K562 (cell line): ENCODE measurements around the gene GGPS1. TPM values are rescaled to one million over a fixed set of nuclear protein-coding genes. Genes with fewer than 3 reads are reported as not detected.

Source experiments
- CLOCK ChIP-seq: fragments of 250-450 bp; sonication (Bioruptor Pico); IDR thresholded peaks from 2 replicates; pipeline ENCODE4 v1.4.0; 2020; ENCODE audit warnings: mild to moderate bottlenecking, moderate library complexity, borderline replicate concordance
- DMBX1 ChIP-seq: fragments of 250-450 bp; sonication (Bioruptor Pico); IDR thresholded peaks from 2 replicates; pipeline ENCODE4 v1.8.0; 2022; ENCODE audit warnings: inconsistent platforms, mild to moderate bottlenecking, moderate library complexity, borderline replicate concordance
- DNMT1 ChIP-seq: fragments of 450-650 bp; IDR thresholded peaks from 2 replicates; pipeline ENCODE4 v1.6.1; 2016; ENCODE audit warnings: antibody characterized with exemption, mild to moderate bottlenecking
- EGR1 ChIP-seq: fragments of 450-650 bp; conservative IDR thresholded peaks from 2 replicates; pipeline ENCODE4 v1.6.1; 2017; ENCODE audit warnings: mild to moderate bottlenecking
- ESRRB ChIP-seq: fragments of 250-450 bp; sonication (Bioruptor Pico); IDR thresholded peaks from 2 replicates; pipeline ENCODE4 v1.5.0; 2020; ENCODE audit warnings: mild to moderate bottlenecking, moderate library complexity, borderline replicate concordance
- GABPB2 ChIP-seq: fragments of 250-450 bp; sonication (Bioruptor Pico); conservative IDR thresholded peaks from 2 replicates; pipeline ENCODE4 v1.5.1; 2021; ENCODE audit warnings: mild to moderate bottlenecking
- NR2F6 ChIP-seq: fragments of 450-650 bp; formaldehyde crosslinking; IDR thresholded peaks from 2 replicates; pipeline ENCODE4 v1.4.0; 2020; ENCODE audit warnings: mild to moderate bottlenecking
- POLR2G ChIP-seq: fragments of 200-400 bp; formaldehyde crosslinking; IDR thresholded peaks from 2 replicates; pipeline ENCODE4 v1.6.1; 2017; ENCODE audit warnings: low read depth, mild to moderate bottlenecking, antibody characterized with exemption, low read length, moderate library complexity
- POLR2H ChIP-seq: IDR thresholded peaks from 2 replicates; pipeline ENCODE4 v1.6.1; 2016; ENCODE audit warnings: missing genetic modification characterization, low read depth, mild to moderate bottlenecking, control low read depth, missing compliant biosample characterization, moderate library complexity
- PTBP1 ChIP-seq: fragments of 200-400 bp; formaldehyde crosslinking; IDR thresholded peaks from 2 replicates; pipeline ENCODE4 v1.6.1; 2017; ENCODE audit warnings: low read depth, low read length
- PTTG1 ChIP-seq: fragments of 450-650 bp; IDR thresholded peaks from 2 replicates; pipeline ENCODE4 v1.6.1; 2016; ENCODE audit warnings: low read depth, mild to moderate bottlenecking, missing genetic modification characterization, missing compliant biosample characterization
- ZNF280B ChIP-seq: fragments of 250-450 bp; sonication (Bioruptor Pico); IDR thresholded peaks from 2 replicates; pipeline ENCODE4 v1.5.1; 2021; ENCODE audit warnings: mild to moderate bottlenecking
- polyA plus RNA-seq, 8 experiments: library from polyadenylated mRNA; depleted of rRNA in 4 of 8; stranded (reverse) in 5 of 8; unstranded in 3 of 8; fragments of >200 nt; fragmentation: Nextera tagmentation in 2 of 8; fragmentation: Illumina TruSeq in 1 of 8; extraction: Ambion mirVana in 2 of 8; extraction: Trizol in 1 of 8; gene quantifications; 2 replicates each; pipeline versions ENCODE4 v1.2.1 to v1.2.3, GENCODE V29; 2011 to 2014; ENCODE audit warnings: inconsistent platforms in 1 of 8, missing spikeins in 1 of 8
- total RNA-seq, 7 experiments: library from RNA; depleted of rRNA in 6 of 7; stranded (reverse); fragments of >200 nt in 6 of 7; fragmentation: Illumina TruSeq in 2 of 7; extraction: Trizol in 2 of 7; gene quantifications; 2 replicates each; pipeline versions ENCODE4 v1.2.1 to v1.2.3, GENCODE V29; 2011 to 2021; ENCODE audit warnings: low replicate concordance in 1 of 7
- TF ChIP-seq, protein P1 (sequence below): fragments of 450-650 bp; conservative IDR thresholded peaks from 2 replicates; pipeline ENCODE4 v1.6.1; 2016; ENCODE audit warnings: missing genetic modification characterization, low read depth, mild to moderate bottlenecking, missing compliant biosample characterization, moderate library complexity
- TF ChIP-seq, protein P2 (sequence below): IDR thresholded peaks from 2 replicates; pipeline ENCODE4 v1.6.1; 2011; ENCODE audit not compliant: insufficient read length; ENCODE audit errors: extremely low read depth
- TF ChIP-seq, protein P3 (sequence below): fragments of 200-800 bp; sonication (Bioruptor generic); IDR thresholded peaks from 2 replicates; pipeline ENCODE4 v1.6.1; 2016; ENCODE audit warnings: missing genetic modification characterization, missing compliant biosample characterization

The GGPS1 gene
- total and polyA plus RNA-seq, 9 of the 15 experiments (the other 6 are each of a cell fraction or from before 2014, with no cell fraction given) = 18.8 to 104 (median 56.3) TPM

DNA sequence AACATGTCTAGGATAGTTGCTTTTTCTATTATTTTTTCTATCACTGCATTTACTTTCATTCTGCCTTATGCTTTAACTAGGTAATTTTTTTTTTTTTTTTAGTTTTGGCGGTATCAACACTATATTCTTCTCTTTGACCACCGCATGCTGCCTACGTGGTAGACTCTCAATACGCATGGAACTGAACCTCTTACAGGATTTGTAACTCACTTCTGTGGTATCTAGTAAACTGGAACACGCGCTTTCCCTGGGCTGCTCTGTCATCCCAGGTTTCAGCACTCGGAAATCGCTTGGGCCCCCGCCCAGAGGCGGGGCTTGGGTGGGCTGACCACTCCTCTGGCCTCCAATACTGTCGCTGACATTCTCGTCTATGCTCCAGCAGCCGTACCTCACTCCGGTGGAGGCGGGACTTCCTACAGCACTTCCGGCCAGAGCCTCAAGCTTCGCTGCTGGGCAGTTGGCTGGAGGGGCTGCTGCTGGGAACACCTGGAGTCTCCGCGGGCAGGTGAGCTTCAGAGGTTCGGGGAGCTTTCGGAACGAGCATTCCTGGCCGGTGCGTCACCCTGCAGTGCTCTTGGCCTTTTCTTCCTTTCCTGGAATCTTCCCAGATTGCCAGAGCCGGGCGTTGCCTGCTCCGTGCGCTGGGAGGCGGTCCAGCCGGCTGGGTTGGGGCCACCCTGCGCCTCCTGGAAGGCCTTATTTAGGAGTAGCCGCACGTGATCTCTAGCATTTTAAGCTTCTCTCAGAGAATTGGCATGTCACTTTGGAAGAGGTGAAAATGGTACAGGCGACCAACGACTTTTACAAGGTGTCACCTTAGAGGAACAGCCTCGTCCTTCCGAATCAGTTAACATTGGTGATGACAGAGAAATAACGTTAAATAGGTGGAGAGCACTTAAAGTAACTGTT lies 38.9 kb downstream of the GGPS1 start, which contains the start of gene TBCE (continued):
- TF ChIP-seq PTBP1 (no peak), GABPB2 (CRISPR knock-in tag) (no peak), EGR1 (no peak), ZNF280B (no peak), DNMT1 (no peak), POLR2H (tag) (peak; percentile 88), ESRRB (CRISPR knock-in tag) (no peak), DMBX1 (no peak), NR2F6 (CRISPR knock-in tag) (no peak), PTTG1 (no peak), POLR2G (peak; percentile 98), CLOCK (CRISPR knock-in tag) (no peak)
- TF ChIP-seq, protein P1, sequence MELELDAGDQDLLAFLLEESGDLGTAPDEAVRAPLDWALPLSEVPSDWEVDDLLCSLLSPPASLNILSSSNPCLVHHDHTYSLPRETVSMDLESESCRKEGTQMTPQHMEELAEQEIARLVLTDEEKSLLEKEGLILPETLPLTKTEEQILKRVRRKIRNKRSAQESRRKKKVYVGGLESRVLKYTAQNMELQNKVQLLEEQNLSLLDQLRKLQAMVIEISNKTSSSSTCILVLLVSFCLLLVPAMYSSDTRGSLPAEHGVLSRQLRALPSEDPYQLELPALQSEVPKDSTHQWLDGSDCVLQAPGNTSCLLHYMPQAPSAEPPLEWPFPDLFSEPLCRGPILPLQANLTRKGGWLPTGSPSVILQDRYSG (tag) = no peak
- TF ChIP-seq, protein P2, sequence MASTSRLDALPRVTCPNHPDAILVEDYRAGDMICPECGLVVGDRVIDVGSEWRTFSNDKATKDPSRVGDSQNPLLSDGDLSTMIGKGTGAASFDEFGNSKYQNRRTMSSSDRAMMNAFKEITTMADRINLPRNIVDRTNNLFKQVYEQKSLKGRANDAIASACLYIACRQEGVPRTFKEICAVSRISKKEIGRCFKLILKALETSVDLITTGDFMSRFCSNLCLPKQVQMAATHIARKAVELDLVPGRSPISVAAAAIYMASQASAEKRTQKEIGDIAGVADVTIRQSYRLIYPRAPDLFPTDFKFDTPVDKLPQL = no peak
- TF ChIP-seq, protein P3, sequence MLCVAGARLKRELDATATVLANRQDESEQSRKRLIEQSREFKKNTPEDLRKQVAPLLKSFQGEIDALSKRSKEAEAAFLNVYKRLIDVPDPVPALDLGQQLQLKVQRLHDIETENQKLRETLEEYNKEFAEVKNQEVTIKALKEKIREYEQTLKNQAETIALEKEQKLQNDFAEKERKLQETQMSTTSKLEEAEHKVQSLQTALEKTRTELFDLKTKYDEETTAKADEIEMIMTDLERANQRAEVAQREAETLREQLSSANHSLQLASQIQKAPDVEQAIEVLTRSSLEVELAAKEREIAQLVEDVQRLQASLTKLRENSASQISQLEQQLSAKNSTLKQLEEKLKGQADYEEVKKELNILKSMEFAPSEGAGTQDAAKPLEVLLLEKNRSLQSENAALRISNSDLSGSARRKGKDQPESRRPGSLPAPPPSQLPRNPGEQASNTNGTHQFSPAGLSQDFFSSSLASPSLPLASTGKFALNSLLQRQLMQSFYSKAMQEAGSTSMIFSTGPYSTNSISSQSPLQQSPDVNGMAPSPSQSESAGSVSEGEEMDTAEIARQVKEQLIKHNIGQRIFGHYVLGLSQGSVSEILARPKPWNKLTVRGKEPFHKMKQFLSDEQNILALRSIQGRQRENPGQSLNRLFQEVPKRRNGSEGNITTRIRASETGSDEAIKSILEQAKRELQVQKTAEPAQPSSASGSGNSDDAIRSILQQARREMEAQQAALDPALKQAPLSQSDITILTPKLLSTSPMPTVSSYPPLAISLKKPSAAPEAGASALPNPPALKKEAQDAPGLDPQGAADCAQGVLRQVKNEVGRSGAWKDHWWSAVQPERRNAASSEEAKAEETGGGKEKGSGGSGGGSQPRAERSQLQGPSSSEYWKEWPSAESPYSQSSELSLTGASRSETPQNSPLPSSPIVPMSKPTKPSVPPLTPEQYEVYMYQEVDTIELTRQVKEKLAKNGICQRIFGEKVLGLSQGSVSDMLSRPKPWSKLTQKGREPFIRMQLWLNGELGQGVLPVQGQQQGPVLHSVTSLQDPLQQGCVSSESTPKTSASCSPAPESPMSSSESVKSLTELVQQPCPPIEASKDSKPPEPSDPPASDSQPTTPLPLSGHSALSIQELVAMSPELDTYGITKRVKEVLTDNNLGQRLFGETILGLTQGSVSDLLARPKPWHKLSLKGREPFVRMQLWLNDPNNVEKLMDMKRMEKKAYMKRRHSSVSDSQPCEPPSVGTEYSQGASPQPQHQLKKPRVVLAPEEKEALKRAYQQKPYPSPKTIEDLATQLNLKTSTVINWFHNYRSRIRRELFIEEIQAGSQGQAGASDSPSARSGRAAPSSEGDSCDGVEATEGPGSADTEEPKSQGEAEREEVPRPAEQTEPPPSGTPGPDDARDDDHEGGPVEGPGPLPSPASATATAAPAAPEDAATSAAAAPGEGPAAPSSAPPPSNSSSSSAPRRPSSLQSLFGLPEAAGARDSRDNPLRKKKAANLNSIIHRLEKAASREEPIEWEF (CRISPR knock-in tag) = no peak
